Airway epithelial cell (primary cell): ENCODE measurements around the gene NUPR1. TPM values are rescaled to one million over a fixed set of nuclear protein-coding genes. Genes with fewer than 3 reads are reported as not detected.

Source experiments
- total RNA-seq: library from RNA; depleted of rRNA; stranded (reverse); fragments of >200 nt; gene quantifications from 2 replicates; pipeline ENCODE4 v1.2.3, GENCODE V29; 2015

NUPR1 gene
- 8.3 and 8.9 TPM in 2 replicates for total RNA-seq

GRCh38 chr16:28538733-28539596 lies at the start of gene NUPR1:
Gene NUPR1, minus strand, starts transcription at chr16:28538974. Its CDS starts 67 bp downstream, at chr16:28538907.

GRCh38 chr16:28553776-28554633 lies 15.2 kb upstream of the NUPR1 start, which contains the start of gene SGF29:
Gene SGF29, plus strand, starts transcription at chr16:28553920. Its CDS starts 27,150 bp downstream, at chr16:28581070.

GRCh38 chr16:28494121-28494851 lies 44.5 kb downstream of the NUPR1 start, which contains the start of gene APOBR:
Gene APOBR, plus strand, starts transcription at chr16:28494643. Its CDS starts 39 bp downstream, at chr16:28494682.

GRCh38 chr16:28491970-28492474 lies 46.8 kb downstream of the NUPR1 start, which contains the start of gene CLN3:
Gene CLN3, minus strand, starts transcription at chr16:28492074. Its CDS starts 315 bp downstream, at chr16:28491759.

Other genes with a start within 250 kb of the NUPR1 start
- 0.09 and 0.35 TPM in 2 replicates for gene SBK1, start 246.4 kb downstream of the NUPR1 start, total RNA-seq
- 0.49 TPM in 1 of 2 replicates, not detected in the other for gene NPIPB6, start 175.5 kb downstream of the NUPR1 start, total RNA-seq
- 199 and 216 TPM in 2 replicates for gene EIF3CL, start 135.1 kb downstream of the NUPR1 start, total RNA-seq
- gene NPIPB7, start 66.6 kb downstream of the NUPR1 start, total RNA-seq: not detected in 2 replicates
- gene CLN3, start 46.9 kb downstream of the NUPR1 start, total RNA-seq: 8.4 and 12.0 TPM in 2 replicates
- gene APOBR, start 44.3 kb downstream of the NUPR1 start, total RNA-seq: not detected in 2 replicates
- not detected in 2 replicates for gene IL27, start 32.1 kb downstream of the NUPR1 start, total RNA-seq
- gene SGF29, start 14.9 kb upstream of the NUPR1 start, total RNA-seq: 17.9 and 19.5 TPM in 2 replicates
- 0.42 and 0.88 TPM in 2 replicates for gene SULT1A2, start 58.1 kb upstream of the NUPR1 start, total RNA-seq
- 6.8 and 12.6 TPM in 2 replicates for gene SULT1A1, start 71.1 kb upstream of the NUPR1 start, total RNA-seq
- gene NPIPB8, start 99.1 kb upstream of the NUPR1 start, total RNA-seq: not detected in 2 replicates
- gene EIF3C, start 172.5 kb upstream of the NUPR1 start, total RNA-seq: 281 and 312 TPM in 2 replicates
- gene NPIPB9, start 212.8 kb upstream of the NUPR1 start, total RNA-seq: 0.51 TPM in 1 of 2 replicates, not detected in the other